ENCODE measurements around the gene KHDRBS2. TPM values are rescaled to one million over a fixed set of nuclear protein-coding genes. Genes with fewer than 3 reads are reported as not detected.
A peak's percentile ranks its signal among the peaks of the same experiment; 100 is the strongest.

The KHDRBS2 gene
- total and polyA plus RNA-seq, 2 of the 4 experiments (the other 2 are of a cell fraction) = not detected

DNA sequence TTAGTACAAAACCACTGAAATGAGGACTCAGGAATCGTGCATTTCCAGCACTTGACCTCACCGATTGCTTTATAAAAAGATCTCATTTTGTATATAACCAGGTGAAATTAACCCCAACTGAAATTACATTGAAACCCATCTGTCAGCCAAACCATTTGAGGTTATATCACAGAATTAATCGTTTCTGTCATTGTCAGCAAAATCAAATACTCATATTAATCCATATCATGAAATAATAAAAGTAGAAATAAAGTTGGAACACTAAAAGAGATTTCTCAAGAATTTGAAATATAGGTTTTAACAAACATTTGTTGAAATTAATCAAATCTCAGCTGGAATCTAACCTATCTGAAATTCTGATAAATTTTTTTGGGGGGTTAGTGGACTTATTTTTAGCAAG lies 23.7 kb downstream of the KHDRBS2 start:
- H3K14ac ChIP-seq (replicated peaks; ENCODE audit: low read depth, low read length) = no peak overlapping the region
- dilution Hi-C loops (cut with HindIII; ENCODE audit: low sequenced_read_pairs, unreplicated experiment) = no loop called here
- H4K91ac ChIP-seq (ENCODE audit: insufficient read depth, low read depth, low read length) = no peak overlapping the region
- H2AK5ac ChIP-seq (ENCODE audit: low read depth, low read length) = no peak overlapping the region
- no CpG with 5 or more reads among the region's 3 CpGs for WGBS, 2 experiments (ENCODE audit: extremely low coverage in 2 of 2, insufficient read length in 1 of 2)
- H4K20me1 ChIP-seq (ENCODE audit: insufficient read depth, low read length) = no peaks in the 10 kb centered on the region
- H3K4me1 ChIP-seq (ENCODE audit: control insufficient read depth, insufficient read depth, low read length) = no peaks in the 10 kb centered on the region
- H3K27me3 ChIP-seq (ENCODE audit: control insufficient read depth, insufficient read depth, low read length) = no peaks in the 10 kb centered on the region
- ATAC-seq (ENCODE audit: low read depth) = no peak
- BruUV-seq (replicated peaks) = no TSS peak
- H3K23ac ChIP-seq (ENCODE audit: low read depth, low read length) = no peak overlapping the region
- H3K9me1 ChIP-seq (ENCODE audit: insufficient read depth, low read length) = no peaks in the 10 kb centered on the region
- H3K79me1 ChIP-seq (ENCODE audit: low read depth in 1 of 2, low read length in 2 of 2) = no peaks in the 10 kb centered on the region
- POLR2A ChIA-PET (ENCODE audit: unreplicated experiment) = no interaction called here
- H2BK15ac ChIP-seq (ENCODE audit: low read depth, low read length) = no peak overlapping the region
- no peak overlapping the region for H3K4me2 ChIP-seq (ENCODE audit: low read depth, low read length)
- in situ Hi-C loops (cut with MboI; ENCODE audit: low sequenced_read_pairs) = no loop called here
- H2AK9ac ChIP-seq (replicated peaks; ENCODE audit: low read depth, low read length, poor library complexity) = no peak overlapping the region
- H3K9ac ChIP-seq (ENCODE audit: low read depth, low read length) = no peak overlapping the region
- H3K4me3 ChIP-seq (ENCODE audit: insufficient read depth, low read depth, low read length) = no peak overlapping the region
- no peak overlapping the region for H4K8ac ChIP-seq (ENCODE audit: low read depth in 2 of 2, low read length in 2 of 2)
- H2BK5ac ChIP-seq (ENCODE audit: low read depth, low read length, poor library complexity, severe bottlenecking) = no peak overlapping the region
- H2AFZ ChIP-seq (replicated peaks; ENCODE audit: low read length, poor library complexity) = no peak overlapping the region
- no peak overlapping the region for H3K56ac ChIP-seq (ENCODE audit: extremely low read depth, insufficient read depth, low read length)
- TF ChIP-seq MAFK (IDR thresholded peaks at IDR 0.05; ENCODE audit: low read depth, low read length) = peak; percentile 84
- TF ChIP-seq, protein P1, sequence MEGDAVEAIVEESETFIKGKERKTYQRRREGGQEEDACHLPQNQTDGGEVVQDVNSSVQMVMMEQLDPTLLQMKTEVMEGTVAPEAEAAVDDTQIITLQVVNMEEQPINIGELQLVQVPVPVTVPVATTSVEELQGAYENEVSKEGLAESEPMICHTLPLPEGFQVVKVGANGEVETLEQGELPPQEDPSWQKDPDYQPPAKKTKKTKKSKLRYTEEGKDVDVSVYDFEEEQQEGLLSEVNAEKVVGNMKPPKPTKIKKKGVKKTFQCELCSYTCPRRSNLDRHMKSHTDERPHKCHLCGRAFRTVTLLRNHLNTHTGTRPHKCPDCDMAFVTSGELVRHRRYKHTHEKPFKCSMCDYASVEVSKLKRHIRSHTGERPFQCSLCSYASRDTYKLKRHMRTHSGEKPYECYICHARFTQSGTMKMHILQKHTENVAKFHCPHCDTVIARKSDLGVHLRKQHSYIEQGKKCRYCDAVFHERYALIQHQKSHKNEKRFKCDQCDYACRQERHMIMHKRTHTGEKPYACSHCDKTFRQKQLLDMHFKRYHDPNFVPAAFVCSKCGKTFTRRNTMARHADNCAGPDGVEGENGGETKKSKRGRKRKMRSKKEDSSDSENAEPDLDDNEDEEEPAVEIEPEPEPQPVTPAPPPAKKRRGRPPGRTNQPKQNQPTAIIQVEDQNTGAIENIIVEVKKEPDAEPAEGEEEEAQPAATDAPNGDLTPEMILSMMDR (conservative IDR thresholded peaks at IDR 0.05; ENCODE audit: low read depth, low read length) = no peak
- H3K4ac ChIP-seq (ENCODE audit: low read depth, low read length) = no peak overlapping the region
- H2BK120ac ChIP-seq (ENCODE audit: low read depth, low read length) = no peak overlapping the region
- no peak overlapping the region for H3K18ac ChIP-seq (ENCODE audit: low read depth, low read length)
- DNase-seq = no peak
- intact Hi-C loops (cut with micrococcal nuclease) = no loop called here
- no peak overlapping the region for H2BK20ac ChIP-seq (ENCODE audit: low read depth, low read length)
- H3K27ac ChIP-seq (ENCODE audit: insufficient read depth, low read length) = no peak overlapping the region
- CTCF ChIA-PET = no interaction called here
- no peak overlapping the region for H4K5ac ChIP-seq (ENCODE audit: low read depth, low read length)
- no peaks in the 10 kb centered on the region for H3K9me3 ChIP-seq (ENCODE audit: control insufficient read depth, insufficient read depth, low read length)
- no peaks in the 10 kb centered on the region for H3K36me3 ChIP-seq (ENCODE audit: control insufficient read depth, insufficient read depth, low read length)

Measured in IMR-90 (cell line).